NB4 (cell line): ENCODE results near the gene CCDC138.

ENCODE experiments used
- POLR2A ChIP-seq: IDR thresholded peaks from 2 replicates; pipeline ENCODE4 v1.6.1; 2011; ENCODE audit warnings: mild to moderate bottlenecking; ENCODE audit not compliant: insufficient read length; ENCODE audit errors: extremely low read depth
- TF ChIP-seq, protein P1 (sequence below): IDR thresholded peaks from one replicate; pipeline ENCODE4 v1.5.1; 2012; ENCODE audit warnings: low read depth, low read length

- TF ChIP-seq, protein P1, sequence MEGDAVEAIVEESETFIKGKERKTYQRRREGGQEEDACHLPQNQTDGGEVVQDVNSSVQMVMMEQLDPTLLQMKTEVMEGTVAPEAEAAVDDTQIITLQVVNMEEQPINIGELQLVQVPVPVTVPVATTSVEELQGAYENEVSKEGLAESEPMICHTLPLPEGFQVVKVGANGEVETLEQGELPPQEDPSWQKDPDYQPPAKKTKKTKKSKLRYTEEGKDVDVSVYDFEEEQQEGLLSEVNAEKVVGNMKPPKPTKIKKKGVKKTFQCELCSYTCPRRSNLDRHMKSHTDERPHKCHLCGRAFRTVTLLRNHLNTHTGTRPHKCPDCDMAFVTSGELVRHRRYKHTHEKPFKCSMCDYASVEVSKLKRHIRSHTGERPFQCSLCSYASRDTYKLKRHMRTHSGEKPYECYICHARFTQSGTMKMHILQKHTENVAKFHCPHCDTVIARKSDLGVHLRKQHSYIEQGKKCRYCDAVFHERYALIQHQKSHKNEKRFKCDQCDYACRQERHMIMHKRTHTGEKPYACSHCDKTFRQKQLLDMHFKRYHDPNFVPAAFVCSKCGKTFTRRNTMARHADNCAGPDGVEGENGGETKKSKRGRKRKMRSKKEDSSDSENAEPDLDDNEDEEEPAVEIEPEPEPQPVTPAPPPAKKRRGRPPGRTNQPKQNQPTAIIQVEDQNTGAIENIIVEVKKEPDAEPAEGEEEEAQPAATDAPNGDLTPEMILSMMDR: no peak
- no peak for TF ChIP-seq POLR2A
Measured at GRCh38 chr2:108884619-108885018, 98.0 kb downstream of the CCDC138 start.
